Activated T-cell treated with anti-CD3 and anti-CD28 coated beads for 4 hours (primary cell): ENCODE measurements around the gene TBCC.
A peak's percentile ranks its signal among the peaks of the same experiment; 100 is the strongest.
"Not testable (repeated sequence)": the region's sequence is repeated elsewhere in the genome, so short reads cannot be mapped to it uniquely, and the experiment has no call there.

Experiments used
- DNase-seq: peaks from one replicate; pipeline ENCODE4 v3.0.0-alpha.2; 2020

Gene TBCC

GRCh38 chr6:42727627-42728026 is 18.3 kb downstream of the TBCC start:
- DNase-seq: no peak

- DNase-seq: no peak
Observed at GRCh38 chr6:42727087-42727611, 18.8 kb downstream of the TBCC start.

GRCh38 chr6:42726485-42727086 is 19.3 kb downstream of the TBCC start:
- peak; percentile 61 for DNase-seq

- DNase-seq: no peak
Observed at GRCh38 chr6:42726026-42726425, 19.9 kb downstream of the TBCC start.

GRCh38 chr6:42724825-42725224 is 21.1 kb downstream of the TBCC start:
- no peak for DNase-seq

GRCh38 chr6:42722497-42722896 is 23.4 kb downstream of the TBCC start, which contains the start of gene PRPH2:
Gene PRPH2 (minus strand): TSS chr6:42722597. CDS start chr6:42722334, 263 bp downstream.
- no peak for DNase-seq

- DNase-seq: no peak
Observed at GRCh38 chr6:42720739-42721138, 25.2 kb downstream of the TBCC start.

- no peak for DNase-seq
Observed at GRCh38 chr6:42715871-42716270, 30.0 kb downstream of the TBCC start.

- no peak for DNase-seq
Observed at GRCh38 chr6:42714098-42714761, 31.7 kb downstream of the TBCC start.

GRCh38 chr6:42711930-42712329 is 34.0 kb downstream of the TBCC start:
- DNase-seq: no peak

GRCh38 chr6:42710316-42710715 is 35.6 kb downstream of the TBCC start:
- no peak for DNase-seq

GRCh38 chr6:42709871-42710270 is 36.0 kb downstream of the TBCC start:
- DNase-seq: no peak

- no peak for DNase-seq
Observed at GRCh38 chr6:42708096-42708495, 37.8 kb downstream of the TBCC start.

GRCh38 chr6:42707595-42707994 is 38.3 kb downstream of the TBCC start:
- DNase-seq: no peak

GRCh38 chr6:42704937-42705374 is 40.9 kb downstream of the TBCC start:
- no peak for DNase-seq

GRCh38 chr6:42704251-42704936 is 41.5 kb downstream of the TBCC start:
- no peak for DNase-seq

- not testable (repeated sequence) for DNase-seq
Observed at GRCh38 chr6:42702786-42703185, 43.1 kb downstream of the TBCC start.

- DNase-seq: no peak
Observed at GRCh38 chr6:42702200-42702599, 43.7 kb downstream of the TBCC start.

- DNase-seq: no peak
Observed at GRCh38 chr6:42698217-42698616, 47.7 kb downstream of the TBCC start.

- DNase-seq: no peak
Observed at GRCh38 chr6:42697268-42697655, 48.6 kb downstream of the TBCC start.

GRCh38 chr6:42696526-42697267 is 49.2 kb downstream of the TBCC start:
- no peak for DNase-seq

- no peak for DNase-seq
Observed at GRCh38 chr6:42694586-42694985, 51.3 kb downstream of the TBCC start.
